Effector memory CD4-positive, alpha-beta T cell (primary cell): ENCODE results near the gene TPSB2.

Source experiments
- DNase-seq, 3 donors: peaks; one replicate each; pipeline ENCODE4 v3.0.0-alpha.2; 2020
- H3K27ac ChIP-seq: 2 replicates; pipeline ENCODE4 v1.7.0; 2013; ENCODE audit warnings: mild to moderate bottlenecking, low read length, moderate library complexity; ENCODE audit not compliant: insufficient read depth, poor library complexity, severe bottlenecking
- H3K27me3 ChIP-seq: replicated peaks from 2 replicates; pipeline ENCODE4 v1.7.0; 2013; ENCODE audit warnings: mild to moderate bottlenecking, low read length; ENCODE audit not compliant: insufficient read depth, control insufficient read depth, poor library complexity, severe bottlenecking
- H3K36me3 ChIP-seq: 2 replicates; pipeline ENCODE4 v1.7.0; 2013; ENCODE audit warnings: mild to moderate bottlenecking, low read length, moderate library complexity; ENCODE audit not compliant: control insufficient read depth, insufficient read depth
- H3K4me1 ChIP-seq: 2 replicates; pipeline ENCODE4 v1.7.0; 2013; ENCODE audit warnings: low read length, mild to moderate bottlenecking; ENCODE audit not compliant: control insufficient read depth, insufficient read depth, poor library complexity, severe bottlenecking
- H3K4me3 ChIP-seq: 2 replicates; pipeline ENCODE4 v1.7.0; 2013; ENCODE audit warnings: low read length, low read depth, mild to moderate bottlenecking; ENCODE audit not compliant: insufficient read depth, poor library complexity, severe bottlenecking
- H3K9me3 ChIP-seq: 2 replicates; pipeline ENCODE4 v1.7.0; 2013; ENCODE audit warnings: mild to moderate bottlenecking, low read length, moderate library complexity; ENCODE audit not compliant: control insufficient read depth

Gene TPSB2

GRCh38 chr16:1182950-1183907 lies 46.8 kb downstream of the TPSB2 start:
- no peaks in the 10 kb centered on the region for H3K9me3 ChIP-seq
- no peaks in the 10 kb centered on the region for H3K27me3 ChIP-seq
- H3K4me3 ChIP-seq: no peak overlapping the region
- no peak for DNase-seq
- H3K36me3 ChIP-seq: no peaks in the 10 kb centered on the region
- no peak overlapping the region for H3K27ac ChIP-seq
- H3K4me1 ChIP-seq: no peaks in the 10 kb centered on the region

- no peak for DNase-seq
- Histone ChIP-seq H3K36me3 (no peaks in the 10 kb centered on the region), H3K4me3 (no peak overlapping the region), H3K4me1 (no peaks in the 10 kb centered on the region), H3K27me3 (no peaks in the 10 kb centered on the region), H3K27ac (no peak overlapping the region), H3K9me3 (no peaks in the 10 kb centered on the region)
Observed at GRCh38 chr16:1182316-1182671, 47.7 kb downstream of the TPSB2 start.

- no peak for DNase-seq
- Histone ChIP-seq H3K4me1 (no peaks in the 10 kb centered on the region), H3K27ac (no peak overlapping the region), H3K9me3 (no peaks in the 10 kb centered on the region), H3K4me3 (no peak overlapping the region), H3K36me3 (no peaks in the 10 kb centered on the region), H3K27me3 (no peaks in the 10 kb centered on the region)
Observed at GRCh38 chr16:1181404-1182315, 48.3 kb downstream of the TPSB2 start.

GRCh38 chr16:1180549-1181403 lies 49.2 kb downstream of the TPSB2 start:
- Histone ChIP-seq H3K4me3 (no peak overlapping the region), H3K27ac (no peak overlapping the region), H3K36me3 (no peaks in the 10 kb centered on the region), H3K4me1 (no peaks in the 10 kb centered on the region), H3K9me3 (no peaks in the 10 kb centered on the region), H3K27me3 (no peaks in the 10 kb centered on the region)
- DNase-seq: no peak
